Endothelial cell (in vitro differentiated cells): ENCODE data around the gene SARS1. TPM values are rescaled to one million over a fixed set of nuclear protein-coding genes. Genes with fewer than 3 reads are reported as not detected.

ENCODE experiments used
- total RNA-seq: library from RNA; stranded (reverse); fragmentation: NEBNext Ultra II Directional; extraction: Animal tissue kit (Norgen Biotek cat#: 25700); gene quantifications from one replicate; pipeline ENCODE4 v1.2.1, GENCODE V29; 2021; ENCODE audit not compliant: unreplicated experiment

Gene SARS1
- total RNA-seq, 1 donor from 2014 or later, result 125 TPM

Other genes with a start within 250 kb of the SARS1 start
- 19.4 TPM for gene WDR47, start 171.8 kb upstream of the SARS1 start, total RNA-seq
- gene TAF13, start 137.9 kb upstream of the SARS1 start, total RNA-seq, result 33.7 TPM
- 22.3 TPM for gene TMEM167B, start 123.2 kb upstream of the SARS1 start, total RNA-seq
- 0.26 TPM for gene ELAPOR1, start 99.8 kb upstream of the SARS1 start, total RNA-seq
- 1.6 TPM for gene CELSR2, start 35.6 kb downstream of the SARS1 start, total RNA-seq
- gene PSRC1, start 69.2 kb downstream of the SARS1 start, total RNA-seq, result 9.7 TPM
- not detected for gene MYBPHL, start 93.1 kb downstream of the SARS1 start, total RNA-seq
- gene SORT1, start 184.0 kb downstream of the SARS1 start, total RNA-seq, result 49.0 TPM
- gene PSMA5, start 212.5 kb downstream of the SARS1 start, total RNA-seq, result 84.9 TPM